Ascending aorta (tissue), 2 donors: ENCODE measurements around the gene SPRR2G. TPM values are rescaled to one million over a fixed set of nuclear protein-coding genes. Genes with fewer than 3 reads are reported as not detected.
"Not testable (repeated sequence)": the region's sequence is repeated elsewhere in the genome, so short reads cannot be mapped to it uniquely, and the experiment has no call there.

Experiments used
- DNase-seq, 2 donors: peaks; one replicate each; pipeline ENCODE4 v3.0.0-alpha.2; 2019; ENCODE audit warnings: low spot score in 2 of 2
- H3K27ac ChIP-seq, 2 donors: fragments of 200-600 bp; sonication (generic); one replicate each; pipeline ENCODE4 v1.5.1; 2016 to 2017; ENCODE audit warnings: mild to moderate bottlenecking in 1 of 2
- H3K27me3 ChIP-seq: fragments of 200-600 bp; sonication (generic); one replicate; pipeline ENCODE4 v1.5.1; 2017
- H3K36me3 ChIP-seq, 2 donors: fragments of 200-600 bp; sonication (generic); one replicate each; pipeline ENCODE4 v1.5.1; 2016
- H3K4me1 ChIP-seq, 2 donors: fragments of 200-600 bp; sonication (generic); one replicate each; pipeline ENCODE4 v1.5.1; 2016 to 2017; ENCODE audit warnings: mild to moderate bottlenecking in 1 of 2
- H3K4me3 ChIP-seq, 2 donors: fragments of 200-600 bp; sonication (generic); one replicate each; pipeline ENCODE4 v1.5.1; 2016 to 2017; ENCODE audit warnings: mild to moderate bottlenecking in 1 of 2
- H3K9me3 ChIP-seq, 2 donors: fragments of 200-600 bp; sonication (generic); one replicate each; pipeline ENCODE4 v1.5.1; 2016
- CTCF ChIP-seq, 3 experiments: fragments of 200-600 bp in 2 of 3; fragments of 450-650 bp in 1 of 3; sonication (generic) in 2 of 3; IDR thresholded peaks; one replicate each; pipeline ENCODE4 v1.5.1; 2016 to 2019; ENCODE audit warnings: antibody characterized with exemption in 3 of 3, mild to moderate bottlenecking in 1 of 3, moderate library complexity in 1 of 3
- intact Hi-C: fragments of 100-400 bp; cut with DNase I; formaldehyde crosslinking; loops from one replicate; pipeline ENCODE4 v1.15.1; 2023
- total RNA-seq: library from RNA; depleted of rRNA; stranded (reverse); fragments of >200 nt; gene quantifications from one replicate; pipeline ENCODE4 v1.1.0, GENCODE V29; 2016

SPRR2G gene
- total RNA-seq, 1 donor from 2014 or later: not detected

- Histone ChIP-seq H3K9me3 (no peaks in the 10 kb centered on the region), H3K4me1 (no peaks in the 10 kb centered on the region), H3K27ac (no peak overlapping the region), H3K36me3 (no peaks in the 10 kb centered on the region), H3K4me3 (no peak overlapping the region), H3K27me3 (no peaks in the 10 kb centered on the region)
- no peak for TF ChIP-seq CTCF (IDR thresholded peaks at IDR 0.05)
- intact Hi-C loops: no loop called here
- no peak for DNase-seq
These were observed 25.2 kb downstream of the SPRR2G start for GRCh38 chr1:153125536-153125935.

- H3K36me3 ChIP-seq, H3K4me3 ChIP-seq, intact Hi-C loops, DNase-seq, H3K4me1 ChIP-seq, H3K9me3 ChIP-seq, H3K27me3 ChIP-seq, H3K27ac ChIP-seq: not testable (repeated sequence)
These were observed 26.9 kb downstream of the SPRR2G start for GRCh38 chr1:153123793-153124192.

GRCh38 chr1:153122831-153123421 is 27.8 kb downstream of the SPRR2G start:
- H3K36me3 ChIP-seq: no peaks in the 10 kb centered on the region
- no peaks in the 10 kb centered on the region for H3K27me3 ChIP-seq
- no peak overlapping the region for H3K4me3 ChIP-seq
- no peak for DNase-seq
- H3K27ac ChIP-seq: no peak overlapping the region
- TF ChIP-seq CTCF (IDR thresholded peaks at IDR 0.05): no peak
- intact Hi-C loops: no loop called here
- no peaks in the 10 kb centered on the region for H3K4me1 ChIP-seq
- H3K9me3 ChIP-seq: no peaks in the 10 kb centered on the region

DNA sequence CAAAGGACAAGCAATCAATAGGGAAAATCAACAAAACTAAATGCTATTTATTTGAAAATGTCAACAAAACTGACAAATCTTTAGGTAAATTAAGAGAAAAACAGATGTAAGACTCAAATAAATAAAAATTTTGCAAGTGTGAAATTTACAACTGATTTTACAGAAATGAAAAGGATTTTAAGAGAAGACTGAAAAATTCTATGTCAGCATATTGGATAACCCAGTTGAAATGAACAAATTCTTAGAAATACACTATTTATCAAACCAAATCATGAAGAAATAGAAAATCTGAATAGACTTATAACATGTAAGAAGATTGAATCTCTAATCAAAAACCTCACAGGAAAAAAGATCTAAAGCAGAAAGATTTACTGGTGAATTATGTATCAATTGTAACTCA is 29.7 kb downstream of the SPRR2G start:
- Histone ChIP-seq H3K27me3 (no peaks in the 10 kb centered on the region), H3K36me3 (no peaks in the 10 kb centered on the region), H3K27ac (no peak overlapping the region), H3K9me3 (no peaks in the 10 kb centered on the region), H3K4me3 (no peak overlapping the region), H3K4me1 (no peaks in the 10 kb centered on the region)
- TF ChIP-seq CTCF (IDR thresholded peaks at IDR 0.05): no peak
- intact Hi-C loops: no loop called here
- no peak for DNase-seq

GRCh38 chr1:153119491-153119971 is 31.2 kb downstream of the SPRR2G start:
- no peak for TF ChIP-seq CTCF (IDR thresholded peaks at IDR 0.05)
- Histone ChIP-seq H3K4me1 (no peaks in the 10 kb centered on the region), H3K4me3 (no peak overlapping the region), H3K27ac (no peak overlapping the region), H3K27me3 (no peaks in the 10 kb centered on the region), H3K36me3 (no peaks in the 10 kb centered on the region), H3K9me3 (no peaks in the 10 kb centered on the region)
- intact Hi-C loops: no loop called here
- no peak for DNase-seq

GRCh38 chr1:153115264-153115663 is 35.4 kb downstream of the SPRR2G start:
- H3K27me3 ChIP-seq, H3K4me1 ChIP-seq, H3K27ac ChIP-seq, intact Hi-C loops, H3K4me3 ChIP-seq, H3K36me3 ChIP-seq, DNase-seq, H3K9me3 ChIP-seq: not testable (repeated sequence)

DNA sequence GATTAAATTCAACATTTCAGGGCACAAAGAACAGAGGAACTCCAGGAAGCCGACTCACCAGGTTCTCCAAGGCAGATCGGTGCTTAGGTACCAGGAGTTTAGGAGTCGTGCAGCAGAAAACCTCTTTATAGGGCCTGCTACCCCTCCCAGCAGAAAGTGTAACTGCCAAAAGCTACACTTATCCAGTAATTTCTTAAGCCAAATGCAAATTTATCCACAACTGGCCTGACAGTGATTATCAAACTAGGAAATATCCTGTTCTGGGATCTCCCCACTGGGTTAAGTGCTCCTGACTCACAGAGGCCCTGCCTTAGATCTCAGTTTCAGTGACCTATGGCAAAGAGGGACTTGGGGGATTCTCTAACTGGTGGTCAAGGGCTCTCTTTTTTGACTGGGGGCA is 37.3 kb downstream of the SPRR2G start, which contains the start of gene SPRR2F:
SPRR2F (minus strand) TSS at position 101 of the 400 bp plus-strand sequence. CDS start 783 bp downstream, outside the sequence.
- Histone ChIP-seq H3K27me3 (no peaks in the 10 kb centered on the region), H3K27ac (no peak within 1 kb of the TSS), H3K4me3 (no peak within 1 kb of the TSS), H3K36me3 (no peaks in the 10 kb centered on the region), H3K4me1 (no peaks in the 10 kb centered on the region), H3K9me3 (no peaks in the 10 kb centered on the region)
- DNase-seq: no peak
- intact Hi-C loops: no loop called here
- TF ChIP-seq CTCF (IDR thresholded peaks at IDR 0.05): no peak

DNA sequence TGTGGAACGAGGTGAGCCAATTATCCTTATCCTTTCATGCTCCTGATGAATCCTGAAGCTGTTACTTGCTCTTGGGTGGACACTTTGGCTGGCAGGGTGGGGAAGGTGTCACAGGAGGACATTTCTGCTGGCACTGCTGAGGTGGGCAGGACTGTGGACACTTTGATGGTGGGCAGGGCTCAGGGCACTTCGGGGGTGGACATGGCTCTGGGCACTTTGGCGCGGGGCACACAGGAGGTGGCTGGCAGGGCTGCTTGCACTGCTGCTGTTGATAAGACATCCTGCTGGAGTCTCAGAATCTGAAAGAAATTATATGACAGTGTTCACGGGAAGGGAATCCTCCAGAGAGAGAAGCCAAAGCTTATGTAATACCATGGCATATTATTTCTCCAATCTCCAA is 38.2 kb downstream of the SPRR2G start:
- H3K4me3 ChIP-seq, DNase-seq, H3K27ac ChIP-seq, H3K9me3 ChIP-seq, intact Hi-C loops, H3K4me1 ChIP-seq, H3K36me3 ChIP-seq, H3K27me3 ChIP-seq: not testable (repeated sequence)
